IPS-20b (cell line): ENCODE measurements around the gene TUSC7.

Experiments used
- H3K27ac ChIP-seq: one replicate; pipeline ENCODE4 v1.5.1; 2013; ENCODE audit warnings: low read length
- H3K27me3 ChIP-seq: 2 replicates; pipeline ENCODE4 v1.6.1; 2013; ENCODE audit warnings: mild to moderate bottlenecking, low read length, inconsistent platforms; ENCODE audit not compliant: insufficient read depth
- H3K36me3 ChIP-seq: 2 replicates; pipeline ENCODE4 v1.6.1; 2013; ENCODE audit warnings: low read depth, mild to moderate bottlenecking, inconsistent platforms, low read length, moderate library complexity; ENCODE audit not compliant: insufficient read depth
- H3K4me1 ChIP-seq: 2 replicates; pipeline ENCODE4 v1.6.1; 2013; ENCODE audit warnings: mild to moderate bottlenecking, control low read depth, inconsistent platforms, low read length, moderate library complexity; ENCODE audit not compliant: insufficient read depth
- H3K4me3 ChIP-seq: 2 replicates; pipeline ENCODE4 v1.5.1; 2013; ENCODE audit warnings: mild to moderate bottlenecking, low read length, inconsistent platforms
- H3K9ac ChIP-seq: 2 replicates; pipeline ENCODE4 v1.6.1; 2013; ENCODE audit warnings: low read depth, mild to moderate bottlenecking, inconsistent platforms, low read length, moderate library complexity
- H3K9me3 ChIP-seq: 2 replicates; pipeline ENCODE4 v1.6.1; 2013; ENCODE audit warnings: mild to moderate bottlenecking, low read depth, low read length, inconsistent platforms; ENCODE audit not compliant: insufficient read depth

Gene TUSC7

DNA sequence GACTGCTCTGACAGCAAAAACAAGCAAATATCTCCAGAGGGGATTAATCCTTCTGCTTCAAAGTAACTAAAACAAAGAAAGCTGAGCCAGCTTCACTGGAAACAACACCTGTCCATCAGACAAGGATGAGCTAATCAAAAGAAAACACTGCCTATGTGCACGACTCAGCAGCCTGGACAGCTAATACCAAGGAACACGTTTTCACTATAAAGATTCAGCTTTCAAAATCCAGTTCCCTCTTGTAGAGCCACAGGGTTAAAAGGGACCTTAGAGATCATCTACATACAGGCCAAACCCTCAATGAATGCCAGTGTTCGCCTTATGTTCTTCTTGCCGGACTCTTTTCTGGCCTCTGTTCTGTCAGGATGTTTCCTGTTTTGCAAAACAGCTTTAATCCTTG, 6.9 kb downstream of the TUSC7 start:
- H3K27ac ChIP-seq, result no peak overlapping the region
- no peaks in the 10 kb centered on the region for H3K27me3 ChIP-seq
- H3K4me3 ChIP-seq, result no peak overlapping the region
- no peak overlapping the region for H3K9ac ChIP-seq
- H3K36me3 ChIP-seq, result no peaks in the 10 kb centered on the region
- H3K9me3 ChIP-seq, result no peaks in the 10 kb centered on the region
- H3K4me1 ChIP-seq, result peaks cover 5% of the 10 kb centered on the region; the same call in 1 of the 2 replicates

DNA sequence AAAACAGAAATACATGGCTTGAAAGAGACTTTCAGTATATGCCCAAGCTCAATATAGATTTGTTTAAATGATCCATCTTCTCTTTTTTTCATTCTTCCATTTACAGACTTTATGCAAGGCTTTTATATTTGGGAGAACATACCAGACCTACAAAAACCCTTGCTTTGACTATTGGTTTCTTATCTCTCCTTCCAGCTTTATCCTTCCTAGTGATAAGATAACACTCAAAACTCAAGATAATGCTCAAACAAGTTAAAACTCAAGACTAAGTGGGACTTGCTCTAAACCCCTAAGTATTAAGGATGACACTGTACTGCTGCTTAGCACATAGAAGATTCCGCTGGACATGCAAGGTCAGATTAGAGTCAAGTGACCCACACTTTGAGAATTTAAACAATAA, 8.0 kb downstream of the TUSC7 start:
- H3K36me3 ChIP-seq, result no peaks in the 10 kb centered on the region
- no peaks in the 10 kb centered on the region for H3K9me3 ChIP-seq
- H3K9ac ChIP-seq, result no peak overlapping the region
- peaks cover 5% of the 10 kb centered on the region; the same call in 1 of the 2 replicates for H3K4me1 ChIP-seq
- no peak overlapping the region for H3K27ac ChIP-seq
- H3K27me3 ChIP-seq, result no peaks in the 10 kb centered on the region
- H3K4me3 ChIP-seq, result no peak overlapping the region

DNA sequence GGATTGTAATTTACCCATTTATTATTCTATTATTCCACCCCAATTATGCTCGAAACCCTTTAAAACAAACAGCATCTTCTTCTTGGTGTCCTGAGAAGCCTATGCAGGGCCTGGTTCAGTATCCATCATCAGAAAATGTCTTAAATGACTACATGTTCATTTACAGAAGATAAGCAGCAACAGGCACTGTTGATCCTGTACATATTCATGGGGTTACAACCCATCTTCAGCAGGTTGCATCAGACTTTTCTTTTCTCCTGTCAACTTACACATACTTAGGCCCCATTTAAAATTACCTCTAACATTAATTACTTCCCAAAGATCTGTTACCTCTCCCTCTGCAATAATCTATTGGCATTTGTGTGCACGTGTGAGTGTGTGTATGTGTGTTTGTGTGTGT, 18.9 kb downstream of the TUSC7 start:
- no peaks in the 10 kb centered on the region for H3K4me1 ChIP-seq
- no peaks in the 10 kb centered on the region for H3K9me3 ChIP-seq
- no peaks in the 10 kb centered on the region for H3K36me3 ChIP-seq
- H3K9ac ChIP-seq, result no peak overlapping the region
- H3K27me3 ChIP-seq, result no peaks in the 10 kb centered on the region
- H3K27ac ChIP-seq, result no peak overlapping the region
- H3K4me3 ChIP-seq, result no peak overlapping the region

DNA sequence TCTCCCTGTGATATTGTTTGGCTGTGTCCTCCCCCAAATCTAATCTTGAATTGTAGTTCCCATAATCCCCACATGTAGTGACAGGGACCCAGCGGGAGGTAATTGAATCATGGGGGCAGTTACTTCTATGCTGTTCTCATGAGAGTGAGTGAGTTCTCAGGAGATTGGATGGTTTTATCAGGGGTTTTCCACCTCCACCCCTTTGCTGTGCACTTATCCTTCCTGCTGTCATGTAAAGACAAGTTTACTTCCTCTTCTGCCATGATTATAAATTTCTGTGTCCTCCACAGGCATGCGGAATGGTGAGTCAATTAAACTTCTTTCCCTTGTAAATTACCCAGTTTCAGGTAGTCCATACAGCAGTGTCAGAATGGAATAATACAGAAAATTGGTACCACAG, 24.7 kb downstream of the TUSC7 start:
- no peak overlapping the region for H3K9ac ChIP-seq
- H3K9me3 ChIP-seq, result peaks cover 8% of the 10 kb centered on the region
- no peaks in the 10 kb centered on the region for H3K27me3 ChIP-seq
- no peaks in the 10 kb centered on the region for H3K4me1 ChIP-seq
- no peak overlapping the region for H3K4me3 ChIP-seq
- H3K27ac ChIP-seq, result no peak overlapping the region
- H3K36me3 ChIP-seq, result no peaks in the 10 kb centered on the region

DNA sequence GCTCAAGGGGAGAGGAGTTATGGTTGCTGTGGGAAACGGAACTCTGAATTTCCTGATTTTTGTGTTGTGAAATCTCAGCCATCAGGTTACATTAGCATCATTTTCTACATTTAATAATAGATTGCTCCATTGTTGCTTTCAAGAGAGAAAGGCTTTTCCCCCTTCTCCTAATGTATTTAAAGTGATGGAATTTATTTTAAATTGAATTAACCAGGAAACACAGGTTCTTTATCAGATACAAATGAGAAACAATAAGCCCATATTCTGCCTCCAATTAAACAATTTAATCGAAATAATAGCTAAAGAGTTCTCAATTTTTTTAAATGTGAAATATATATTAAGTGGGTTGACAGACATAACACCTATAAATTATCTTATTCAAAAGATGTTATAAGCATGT, 30.1 kb downstream of the TUSC7 start:
- no peaks in the 10 kb centered on the region for H3K4me1 ChIP-seq
- H3K9ac ChIP-seq, result no peak overlapping the region
- H3K27ac ChIP-seq, result no peak overlapping the region
- H3K9me3 ChIP-seq, result peaks cover 8% of the 10 kb centered on the region
- H3K27me3 ChIP-seq, result no peaks in the 10 kb centered on the region
- H3K36me3 ChIP-seq, result no peaks in the 10 kb centered on the region
- H3K4me3 ChIP-seq, result no peak overlapping the region

DNA sequence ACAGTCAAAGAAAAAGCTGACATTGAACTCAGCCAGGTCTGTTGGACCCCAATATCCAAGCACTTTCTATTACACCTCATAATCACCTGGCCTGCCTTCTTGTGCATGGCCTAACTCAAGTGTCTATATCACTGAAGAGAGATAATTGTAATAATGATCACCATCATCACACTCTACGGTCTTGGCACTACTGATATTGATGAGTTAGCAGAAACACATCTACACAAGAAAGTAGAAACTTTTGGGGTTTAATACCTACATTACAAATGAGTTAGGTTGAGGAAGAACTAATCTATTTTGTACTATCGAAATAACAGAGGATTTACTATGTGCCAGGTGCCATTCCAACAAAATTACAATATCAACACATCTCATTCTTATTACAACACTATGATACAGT, 30.7 kb downstream of the TUSC7 start:
- Histone ChIP-seq H3K9me3 (peaks cover 3% of the 10 kb centered on the region), H3K27me3 (no peaks in the 10 kb centered on the region), H3K4me3 (no peak overlapping the region), H3K4me1 (no peaks in the 10 kb centered on the region), H3K27ac (no peak overlapping the region), H3K36me3 (no peaks in the 10 kb centered on the region), H3K9ac (no peak overlapping the region)

DNA sequence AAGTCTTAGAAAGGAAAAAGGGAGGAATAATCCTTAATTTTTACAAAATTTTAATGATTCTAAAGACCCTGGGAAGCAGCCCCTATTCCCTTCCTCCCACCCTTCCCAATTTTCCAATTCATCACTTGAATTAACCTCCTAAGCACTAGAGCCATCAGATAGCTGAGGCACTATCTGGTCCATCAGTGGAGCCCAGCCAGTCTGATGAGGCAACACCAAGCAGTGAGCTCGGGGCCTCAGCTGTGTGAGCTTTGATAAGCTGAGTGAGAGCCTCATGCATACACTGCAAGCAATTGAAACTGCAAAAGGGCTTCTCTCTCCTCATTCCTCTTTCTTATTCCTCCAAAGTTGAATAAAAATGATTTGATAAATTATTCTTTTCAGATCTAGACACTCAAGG, 31.9 kb downstream of the TUSC7 start:
- no peaks in the 10 kb centered on the region for H3K4me1 ChIP-seq
- no peaks in the 10 kb centered on the region for H3K9me3 ChIP-seq
- no peaks in the 10 kb centered on the region for H3K36me3 ChIP-seq
- H3K27me3 ChIP-seq, result no peaks in the 10 kb centered on the region
- H3K4me3 ChIP-seq, result no peak overlapping the region
- H3K27ac ChIP-seq, result no peak overlapping the region
- no peak overlapping the region for H3K9ac ChIP-seq

DNA sequence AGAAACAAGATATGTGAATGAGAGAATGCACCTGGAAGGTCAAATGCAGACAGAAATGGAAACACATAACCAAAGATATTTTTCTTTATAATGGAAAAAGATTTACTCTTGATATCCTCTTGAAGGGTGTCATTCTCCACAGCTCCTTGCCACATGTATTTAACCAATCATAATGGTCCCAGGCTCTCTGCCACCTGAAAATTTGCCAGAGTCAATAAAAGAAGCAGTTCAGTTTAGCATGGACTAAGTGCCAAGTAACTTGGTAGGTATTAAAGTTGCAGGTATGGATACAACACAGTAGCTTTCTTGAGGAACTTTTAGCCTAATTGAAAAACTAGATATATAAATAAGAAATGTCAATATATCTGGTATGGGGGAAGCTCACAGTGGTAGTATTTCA, 33.5 kb downstream of the TUSC7 start:
- Histone ChIP-seq H3K36me3 (no peaks in the 10 kb centered on the region), H3K9ac (no peak overlapping the region), H3K4me3 (no peak overlapping the region), H3K4me1 (no peaks in the 10 kb centered on the region), H3K27ac (no peak overlapping the region), H3K27me3 (no peaks in the 10 kb centered on the region), H3K9me3 (no peaks in the 10 kb centered on the region)

DNA sequence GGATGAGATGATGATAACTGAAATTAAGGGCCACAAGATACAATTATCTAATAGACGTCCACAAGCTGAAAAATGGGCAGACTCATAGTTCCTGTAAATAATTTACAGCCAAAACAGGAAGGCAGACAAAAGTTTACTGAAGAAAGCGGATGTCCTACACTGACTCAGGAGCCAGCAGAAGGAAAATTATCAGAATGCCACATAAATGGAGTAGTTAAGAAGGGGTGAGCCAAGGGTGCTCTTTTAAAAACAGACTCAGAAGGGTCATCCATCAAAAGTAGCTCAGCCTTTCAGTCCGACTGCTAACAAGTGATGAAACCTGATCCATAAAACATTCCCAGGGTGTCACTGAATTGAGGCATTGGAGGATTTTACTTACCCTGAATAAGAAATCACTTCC, 39.8 kb downstream of the TUSC7 start:
- H3K27me3 ChIP-seq, result no peaks in the 10 kb centered on the region
- no peak overlapping the region for H3K4me3 ChIP-seq
- H3K36me3 ChIP-seq, result no peaks in the 10 kb centered on the region
- H3K4me1 ChIP-seq, result no peaks in the 10 kb centered on the region
- no peak overlapping the region for H3K27ac ChIP-seq
- H3K9me3 ChIP-seq, result no peaks in the 10 kb centered on the region
- H3K9ac ChIP-seq, result no peak overlapping the region

DNA sequence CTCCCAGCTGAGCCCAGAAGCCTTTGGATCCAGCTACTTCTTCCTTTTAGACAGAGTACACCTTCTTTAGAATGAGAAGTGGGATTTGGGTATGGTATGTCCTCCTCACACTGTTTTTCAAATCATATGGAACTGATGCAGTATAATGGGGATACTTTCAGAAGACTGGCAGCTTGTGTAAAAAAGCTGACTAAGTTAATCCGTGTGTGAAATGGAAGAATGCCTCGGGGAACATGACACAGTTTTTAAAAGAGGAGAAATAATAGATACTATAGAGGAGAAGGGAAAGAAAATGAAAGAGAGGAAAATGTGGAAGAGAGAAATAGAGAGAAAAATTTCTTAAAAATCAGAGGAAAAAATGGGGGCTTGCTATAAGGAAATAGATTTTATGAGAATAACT, 47.7 kb downstream of the TUSC7 start:
- no peaks in the 10 kb centered on the region for H3K27me3 ChIP-seq
- peaks cover 10% of the 10 kb centered on the region; the same call in 1 of the 2 replicates for H3K4me1 ChIP-seq
- no peaks in the 10 kb centered on the region for H3K9me3 ChIP-seq
- H3K4me3 ChIP-seq, result no peak overlapping the region
- no peaks in the 10 kb centered on the region for H3K36me3 ChIP-seq
- H3K9ac ChIP-seq, result no peak overlapping the region
- H3K27ac ChIP-seq, result no peak overlapping the region

DNA sequence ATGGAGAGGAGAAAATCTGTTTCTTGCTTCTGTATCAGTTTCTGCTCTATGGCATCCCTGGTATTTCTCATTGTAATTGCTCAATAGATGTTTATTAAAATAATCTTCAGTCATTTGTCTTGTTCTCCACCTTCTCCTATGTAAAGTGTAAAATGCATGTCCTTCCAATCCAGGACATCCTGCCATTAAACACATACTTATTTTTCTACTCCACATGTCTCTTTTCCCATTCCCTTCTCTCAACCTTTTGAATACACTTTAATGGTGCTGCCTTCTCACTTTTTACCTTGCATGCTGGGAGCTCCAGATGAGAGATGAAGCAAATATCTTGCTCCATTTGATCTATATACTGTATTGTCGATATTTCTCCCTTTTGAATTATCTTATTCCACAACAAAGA, 49.7 kb downstream of the TUSC7 start:
- no peaks in the 10 kb centered on the region for H3K36me3 ChIP-seq
- H3K9me3 ChIP-seq, result no peaks in the 10 kb centered on the region
- H3K27ac ChIP-seq, result no peak overlapping the region
- H3K4me3 ChIP-seq, result no peak overlapping the region
- H3K4me1 ChIP-seq, result peaks cover 10% of the 10 kb centered on the region; the same call in 1 of the 2 replicates
- no peak overlapping the region for H3K9ac ChIP-seq
- H3K27me3 ChIP-seq, result no peaks in the 10 kb centered on the region
